Type B pancreatic cell (in vitro differentiated cells): Measurements from ENCODE around the gene PTDSS2. TPM values are rescaled to one million over a fixed set of nuclear protein-coding genes. Genes with fewer than 3 reads are reported as not detected.

Experiments
- DNase-seq: peaks from one replicate; pipeline ENCODE4 v3.0.0; 2021; ENCODE audit warnings: mixed read lengths; ENCODE audit not compliant: unreplicated experiment; ENCODE audit errors: extremely low spot score
- H3K27ac Mint-ChIP-seq: 2 replicates; pipeline ENCODE4 v1.8.0; 2021; ENCODE audit warnings: mild to moderate bottlenecking, mixed read lengths
- H3K27me3 Mint-ChIP-seq: 2 replicates; pipeline ENCODE4 v1.8.0; 2021; ENCODE audit warnings: mixed read lengths
- H3K36me3 Mint-ChIP-seq: 2 replicates; pipeline ENCODE4 v1.8.0; 2021; ENCODE audit warnings: mixed read lengths
- H3K4me1 Mint-ChIP-seq: one replicate; pipeline ENCODE4 v1.8.0; 2021; ENCODE audit warnings: mixed read lengths; ENCODE audit not compliant: unreplicated experiment
- H3K4me3 Mint-ChIP-seq: 2 replicates; pipeline ENCODE4 v1.8.0; 2021; ENCODE audit warnings: mild to moderate bottlenecking, mixed read lengths
- H3K9me3 Mint-ChIP-seq: 2 replicates; pipeline ENCODE4 v1.8.0; 2021; ENCODE audit warnings: mixed read lengths
- total RNA-seq: library from RNA; stranded (reverse); gene quantifications from 2 replicates; pipeline ENCODE4 v1.2.1, GENCODE V29; 2021; ENCODE audit warnings: low replicate concordance
- TF ChIP-seq, protein P1 (sequence below): fragments of 200-600 bp; sonication (generic); conservative IDR thresholded peaks from 2 replicates; pipeline ENCODE4 v1.5.0; 2021; ENCODE audit warnings: antibody characterized with exemption, mild to moderate bottlenecking

Gene PTDSS2
- total RNA-seq, 1 donor from 2014 or later, result 46.9 TPM

DNA sequence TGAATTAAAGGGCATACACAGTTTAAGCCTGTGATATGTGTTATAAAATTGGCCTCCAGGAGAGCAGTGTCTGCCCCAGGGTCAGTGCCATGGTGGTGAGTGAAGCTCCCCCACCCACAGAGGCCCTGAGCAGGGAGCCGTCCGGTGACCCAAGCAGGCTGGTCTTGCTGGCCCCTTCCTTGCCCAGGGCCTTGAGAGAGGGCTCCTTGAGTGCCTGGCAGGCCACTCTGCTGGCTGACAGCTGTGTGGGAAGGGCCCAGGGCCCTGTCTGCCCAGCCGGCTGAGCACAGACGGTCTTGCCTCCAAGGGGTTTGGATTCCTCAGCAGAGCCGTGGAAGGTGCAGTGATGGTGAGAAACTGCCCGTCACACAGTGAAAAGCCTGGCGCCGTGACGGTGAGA is 25.9 kb downstream of the PTDSS2 start:
- Mint-ChIP-seq H3K4me3 (no peak overlapping the region), H3K27ac (no peak overlapping the region), H3K27me3 (no peaks in the 10 kb centered on the region), H3K36me3 (peaks cover under 1% of the 10 kb centered on the region), H3K4me1 (peaks cover 3% of the 10 kb centered on the region), H3K9me3 (no peaks in the 10 kb centered on the region)
- no peak for DNase-seq
- TF ChIP-seq, protein P1, sequence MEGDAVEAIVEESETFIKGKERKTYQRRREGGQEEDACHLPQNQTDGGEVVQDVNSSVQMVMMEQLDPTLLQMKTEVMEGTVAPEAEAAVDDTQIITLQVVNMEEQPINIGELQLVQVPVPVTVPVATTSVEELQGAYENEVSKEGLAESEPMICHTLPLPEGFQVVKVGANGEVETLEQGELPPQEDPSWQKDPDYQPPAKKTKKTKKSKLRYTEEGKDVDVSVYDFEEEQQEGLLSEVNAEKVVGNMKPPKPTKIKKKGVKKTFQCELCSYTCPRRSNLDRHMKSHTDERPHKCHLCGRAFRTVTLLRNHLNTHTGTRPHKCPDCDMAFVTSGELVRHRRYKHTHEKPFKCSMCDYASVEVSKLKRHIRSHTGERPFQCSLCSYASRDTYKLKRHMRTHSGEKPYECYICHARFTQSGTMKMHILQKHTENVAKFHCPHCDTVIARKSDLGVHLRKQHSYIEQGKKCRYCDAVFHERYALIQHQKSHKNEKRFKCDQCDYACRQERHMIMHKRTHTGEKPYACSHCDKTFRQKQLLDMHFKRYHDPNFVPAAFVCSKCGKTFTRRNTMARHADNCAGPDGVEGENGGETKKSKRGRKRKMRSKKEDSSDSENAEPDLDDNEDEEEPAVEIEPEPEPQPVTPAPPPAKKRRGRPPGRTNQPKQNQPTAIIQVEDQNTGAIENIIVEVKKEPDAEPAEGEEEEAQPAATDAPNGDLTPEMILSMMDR, result no peak

DNA sequence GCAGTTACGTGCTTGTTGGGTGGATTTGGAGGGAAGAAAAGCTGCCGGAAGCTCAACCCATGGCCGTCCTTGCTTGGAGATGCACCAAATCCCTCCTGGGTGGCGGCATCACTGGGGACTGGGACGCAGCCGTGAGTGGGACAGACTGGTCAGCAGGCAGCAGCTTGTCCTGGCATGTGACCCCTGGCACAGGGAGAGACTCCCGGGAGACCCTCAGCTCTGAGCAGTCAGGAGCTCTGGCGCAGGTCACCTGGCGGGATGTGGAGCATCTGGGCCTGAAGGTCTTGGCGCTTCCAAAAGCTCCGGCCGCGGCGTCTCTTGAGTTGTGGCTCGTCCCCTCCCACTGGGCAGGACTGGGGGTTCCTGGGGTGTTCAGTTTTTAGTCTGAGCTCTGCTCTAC is 26.3 kb downstream of the PTDSS2 start:
- H3K36me3 Mint-ChIP-seq, result peaks cover 5% of the 10 kb centered on the region
- peaks cover 3% of the 10 kb centered on the region for H3K4me1 Mint-ChIP-seq
- no peak overlapping the region for H3K27ac Mint-ChIP-seq
- TF ChIP-seq, protein P1, result no peak
- no peaks in the 10 kb centered on the region for H3K27me3 Mint-ChIP-seq
- H3K9me3 Mint-ChIP-seq, result peaks cover 4% of the 10 kb centered on the region
- no peak overlapping the region for H3K4me3 Mint-ChIP-seq
- peak; percentile 65 for DNase-seq

DNA sequence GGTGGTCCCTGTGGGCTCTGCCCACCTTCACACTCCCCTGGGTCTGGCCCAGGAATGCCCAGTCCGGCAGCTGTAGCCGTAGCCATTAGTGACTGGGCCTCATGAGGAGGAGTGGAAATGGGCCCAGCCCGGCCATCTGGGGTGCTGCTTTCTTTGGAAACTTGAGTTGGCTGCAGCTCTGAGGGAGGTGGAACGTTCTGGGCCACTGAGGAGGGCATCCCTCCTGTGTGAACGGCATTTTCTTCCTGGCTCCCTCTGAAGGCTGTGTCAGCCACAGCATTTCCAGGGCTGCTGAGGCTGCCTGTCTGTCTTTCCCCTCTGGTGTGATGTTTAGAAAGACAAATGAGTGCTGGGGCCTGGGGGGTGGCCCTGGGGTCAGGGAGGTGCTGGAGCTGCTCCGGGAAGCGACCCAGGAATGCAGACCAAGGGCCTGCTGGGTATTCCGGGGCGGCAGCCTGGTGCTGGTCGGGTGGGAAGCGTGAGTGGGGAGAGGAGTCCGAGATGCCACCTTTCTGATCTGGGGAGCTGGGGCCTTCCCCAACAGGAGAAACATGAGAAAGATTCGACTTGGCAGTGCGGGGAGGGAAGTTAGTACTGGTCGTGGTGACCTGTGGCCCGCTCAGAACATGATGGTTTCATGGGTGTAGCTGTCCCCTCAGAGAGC is 27.1 kb downstream of the PTDSS2 start:
- peaks cover 7% of the 10 kb centered on the region for H3K9me3 Mint-ChIP-seq
- no peak overlapping the region for H3K4me3 Mint-ChIP-seq
- peaks cover 3% of the 10 kb centered on the region for H3K4me1 Mint-ChIP-seq

DNA sequence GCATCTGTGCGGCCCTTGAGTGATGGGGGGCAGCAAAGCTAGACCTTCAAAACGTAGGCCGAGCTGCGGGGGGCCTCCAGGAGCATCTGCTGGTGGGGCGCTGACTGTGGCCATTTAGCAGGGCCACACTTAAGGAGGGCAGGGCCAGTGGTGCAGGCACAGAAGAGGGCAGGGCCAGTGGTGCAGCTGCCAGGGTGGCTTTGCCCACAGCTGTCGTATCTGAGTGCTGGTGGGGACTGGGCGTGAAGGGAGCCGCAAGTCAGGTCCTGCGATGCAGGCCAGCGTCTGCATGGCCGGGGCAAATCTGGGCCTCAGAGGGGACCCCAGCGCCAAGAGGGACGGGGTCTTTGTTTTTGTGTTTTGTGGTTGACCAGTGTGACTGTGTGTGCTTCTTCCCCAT is 29.2 kb downstream of the PTDSS2 start:
- Mint-ChIP-seq H3K36me3 (peaks cover 13% of the 10 kb centered on the region), H3K27me3 (no peaks in the 10 kb centered on the region), H3K9me3 (peaks cover 7% of the 10 kb centered on the region), H3K4me1 (peaks cover 3% of the 10 kb centered on the region), H3K27ac (no peak overlapping the region), H3K4me3 (no peak overlapping the region)
- no peak for DNase-seq
- TF ChIP-seq, protein P1, result no peak

More for the DNA sequence above, 27.1 kb downstream of the PTDSS2 start:
- TF ChIP-seq, protein P1, result no peak
- Mint-ChIP-seq H3K27me3 (no peaks in the 10 kb centered on the region), H3K36me3 (peaks cover 7% of the 10 kb centered on the region), H3K27ac (no peak overlapping the region)
- no peak for DNase-seq

DNA sequence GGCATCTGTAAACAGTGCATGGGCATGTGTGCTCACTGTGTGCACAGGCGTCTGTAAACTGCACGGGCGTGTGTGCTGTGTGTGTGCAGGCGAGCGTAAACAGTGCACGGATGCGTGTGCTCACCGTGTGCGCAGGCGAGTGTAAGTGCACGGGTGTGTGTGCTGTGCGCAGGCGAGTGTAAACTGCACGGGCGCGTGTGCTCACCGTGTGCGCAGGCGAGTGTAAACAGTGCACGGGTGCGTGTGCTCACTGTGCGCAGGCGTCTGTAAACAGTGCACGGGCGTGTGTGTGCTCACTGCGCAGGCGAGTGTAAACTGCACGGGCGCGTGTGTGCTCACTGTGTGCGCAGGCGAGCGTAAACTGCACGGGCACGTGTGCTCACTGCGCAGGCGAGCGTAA is 34.5 kb downstream of the PTDSS2 start:
- no peak for DNase-seq
- Mint-ChIP-seq H3K36me3 (peaks cover 13% of the 10 kb centered on the region), H3K27ac (no peak overlapping the region), H3K9me3 (peaks cover 7% of the 10 kb centered on the region), H3K4me1 (no peaks in the 10 kb centered on the region), H3K4me3 (no peak overlapping the region), H3K27me3 (no peaks in the 10 kb centered on the region)
- TF ChIP-seq, protein P1, result no peak

DNA sequence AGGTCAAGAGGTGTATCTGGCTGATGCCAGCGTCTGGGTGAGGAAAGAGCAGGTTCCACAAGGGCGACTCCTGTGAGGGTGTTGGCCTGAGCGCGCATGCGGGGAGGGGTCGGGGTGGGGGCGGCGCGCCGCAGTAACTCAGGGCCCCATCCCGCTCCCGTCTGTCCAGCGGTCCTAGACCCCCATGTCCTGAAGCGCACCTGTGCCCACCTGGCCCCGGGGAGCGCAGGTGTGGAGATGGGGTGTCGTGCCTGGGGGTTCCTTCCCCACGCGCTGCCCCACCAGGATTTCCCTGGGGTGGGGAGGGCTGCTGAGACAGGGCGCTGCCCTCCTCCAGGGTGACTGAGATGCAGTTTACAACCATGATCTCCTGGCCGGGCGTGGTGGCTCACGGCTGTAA is 36.1 kb downstream of the PTDSS2 start:
- no peak overlapping the region for H3K27ac Mint-ChIP-seq
- H3K27me3 Mint-ChIP-seq, result no peaks in the 10 kb centered on the region
- DNase-seq, result no peak
- H3K4me1 Mint-ChIP-seq, result no peaks in the 10 kb centered on the region
- TF ChIP-seq, protein P1, result no peak
- H3K4me3 Mint-ChIP-seq, result no peak overlapping the region
- peaks cover 10% of the 10 kb centered on the region for H3K36me3 Mint-ChIP-seq
- H3K9me3 Mint-ChIP-seq, result peaks cover 5% of the 10 kb centered on the region
